ENCODE data around the gene UTF1. TPM values are rescaled to one million over a fixed set of nuclear protein-coding genes. Genes with fewer than 3 reads are reported as not detected.
"Not testable (repeated sequence)": the region's sequence is repeated elsewhere in the genome, so short reads cannot be mapped to it uniquely, and the experiment has no call there.

The UTF1 gene
- total RNA-seq, 1 donor from 2014 or later = not detected

- ATAC-seq = no peak
- no peak for DNase-seq
- intact Hi-C loops (cut with micrococcal nuclease) = no loop called here
Measured at GRCh38 chr10:133219782-133220181, 10.2 kb upstream of the UTF1 start.

- no peak for ATAC-seq
- intact Hi-C loops (cut with micrococcal nuclease) = no loop called here
- no peak for DNase-seq
Measured at GRCh38 chr10:133221331-133221730, 8.7 kb upstream of the UTF1 start.

GRCh38 chr10:133221756-133222155 is 8.3 kb upstream of the UTF1 start:
- DNase-seq; intact Hi-C loops (cut with micrococcal nuclease); ATAC-seq: not testable (repeated sequence)

- no peak for ATAC-seq
- intact Hi-C loops (cut with micrococcal nuclease) = no loop called here
Measured at GRCh38 chr10:133224076-133224475, 5.9 kb upstream of the UTF1 start.

GRCh38 chr10:133224756-133225372 is 5.2 kb upstream of the UTF1 start:
- intact Hi-C loops (cut with micrococcal nuclease) = no loop called here
- DNase-seq (no peak), ATAC-seq (no peak)

More at GRCh38 chr10:133224076-133224475, 5.9 kb upstream of the UTF1 start:
- no peak for DNase-seq

- no peak for ATAC-seq
- intact Hi-C loops (cut with micrococcal nuclease) = no loop called here
- DNase-seq = no peak
Measured at GRCh38 chr10:133225707-133226191, 4.3 kb upstream of the UTF1 start.

GRCh38 chr10:133226251-133226808 is 3.7 kb upstream of the UTF1 start:
- intact Hi-C loops (cut with micrococcal nuclease) = no loop called here
- ATAC-seq = no peak
- no peak for DNase-seq

GRCh38 chr10:133227256-133227655 is 2.8 kb upstream of the UTF1 start:
- intact Hi-C loops (cut with micrococcal nuclease) = no loop called here
- ATAC-seq (no peak), DNase-seq (no peak)

GRCh38 chr10:133229265-133230043 is 563 bp upstream of the UTF1 start:
- DNase-seq (no peak), ATAC-seq (no peak)
- intact Hi-C loops (cut with micrococcal nuclease) = no loop called here

- intact Hi-C loops (cut with micrococcal nuclease) = no loop called here
- no peak for ATAC-seq
- peak; percentile 59 for DNase-seq
Measured at GRCh38 chr10:133230387-133231195, 574 bp downstream of the UTF1 start.

GRCh38 chr10:133231244-133231945 is 1.4 kb downstream of the UTF1 start:
- no peak for ATAC-seq
- intact Hi-C loops (cut with micrococcal nuclease) = no loop called here
- DNase-seq = no peak

GRCh38 chr10:133231946-133232574 is 2.0 kb downstream of the UTF1 start:
- ATAC-seq (no peak), DNase-seq (no peak)
- intact Hi-C loops (cut with micrococcal nuclease) = no loop called here

- intact Hi-C loops (cut with micrococcal nuclease) = not testable (repeated sequence)
Measured at GRCh38 chr10:133234796-133235195, 4.8 kb downstream of the UTF1 start.

GRCh38 chr10:133235265-133235855 is 5.3 kb downstream of the UTF1 start:
- ATAC-seq = peak; percentile 52
- peak; percentile 62 for DNase-seq
- intact Hi-C loops (cut with micrococcal nuclease) = no loop called here

More at GRCh38 chr10:133234796-133235195, 4.8 kb downstream of the UTF1 start:
- not testable (repeated sequence) for ATAC-seq, DNase-seq

GRCh38 chr10:133235932-133236331 is 5.9 kb downstream of the UTF1 start:
- no peak for DNase-seq
- intact Hi-C loops (cut with micrococcal nuclease) = no loop called here
- peak; percentile 44 for ATAC-seq

- ATAC-seq (peak; percentile 23), DNase-seq (no peak)
- intact Hi-C loops (cut with micrococcal nuclease) = no loop called here
Measured at GRCh38 chr10:133236401-133237240, 6.6 kb downstream of the UTF1 start.

GRCh38 chr10:133237241-133237587 is 7.2 kb downstream of the UTF1 start:
- intact Hi-C loops (cut with micrococcal nuclease) = no loop called here
- no peak for DNase-seq
- no peak for ATAC-seq

Measured in left ventricle myocardium superior (tissue), 1 donor.